ENCODE results near the gene STARD7. TPM values are rescaled to one million over a fixed set of nuclear protein-coding genes. Genes with fewer than 3 reads are reported as not detected.

Gene STARD7
- total and polyA plus RNA-seq, 9 of the 15 experiments (the other 6 are each of a cell fraction or from before 2014, with no cell fraction given) = 90.9 to 196 (median 145) TPM

DNA sequence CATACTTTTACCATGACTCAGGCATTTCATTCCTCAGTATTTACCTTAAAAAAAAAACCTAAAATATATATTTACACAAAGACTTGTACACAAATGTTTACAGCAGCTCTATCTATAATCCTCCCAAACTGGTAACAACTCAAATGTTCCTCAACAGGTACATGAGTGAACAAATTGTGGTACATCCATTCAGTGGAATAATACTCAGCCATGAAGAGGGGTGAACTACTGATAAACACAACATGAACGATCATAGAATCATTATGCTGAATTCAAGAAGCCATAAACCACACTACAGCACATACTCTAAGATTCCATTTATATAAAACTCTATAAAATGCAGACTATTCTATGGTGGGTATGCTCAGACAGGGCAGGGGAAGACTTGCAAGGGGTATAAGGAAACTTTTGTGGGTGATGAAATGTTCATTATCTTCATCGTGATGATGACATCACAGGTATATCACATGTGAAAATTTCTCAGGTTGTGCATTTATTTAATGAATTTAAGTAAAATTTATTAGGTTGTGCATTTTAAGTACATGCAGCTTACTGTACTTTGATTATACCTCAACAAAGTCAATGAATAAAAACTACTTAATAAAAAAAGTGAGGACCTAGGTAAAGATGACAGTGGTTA is 38.6 kb downstream of the STARD7 start (continued):
- TF ChIP-seq FOXK2 (conservative IDR thresholded peaks at IDR 0.05 in 1 of 2, IDR thresholded peaks at IDR 0.05 in 1 of 2; ENCODE audit: low read depth in 2 of 2) (no peak), SUPT5H (IDR thresholded peaks at IDR 0.05) (no peak), BCOR (IDR thresholded peaks at IDR 0.05) (peak; percentile 90), MAFG (tag; conservative IDR thresholded peaks at IDR 0.05) (0 out of 2 replicates have a peak, but pooled peaks have one; percentile 23), PPARD (CRISPR knock-in tag; IDR thresholded peaks at IDR 0.05) (no peak), MTA3 (IDR thresholded peaks at IDR 0.05; ENCODE audit: borderline replicate concordance) (no peak)

DNA sequence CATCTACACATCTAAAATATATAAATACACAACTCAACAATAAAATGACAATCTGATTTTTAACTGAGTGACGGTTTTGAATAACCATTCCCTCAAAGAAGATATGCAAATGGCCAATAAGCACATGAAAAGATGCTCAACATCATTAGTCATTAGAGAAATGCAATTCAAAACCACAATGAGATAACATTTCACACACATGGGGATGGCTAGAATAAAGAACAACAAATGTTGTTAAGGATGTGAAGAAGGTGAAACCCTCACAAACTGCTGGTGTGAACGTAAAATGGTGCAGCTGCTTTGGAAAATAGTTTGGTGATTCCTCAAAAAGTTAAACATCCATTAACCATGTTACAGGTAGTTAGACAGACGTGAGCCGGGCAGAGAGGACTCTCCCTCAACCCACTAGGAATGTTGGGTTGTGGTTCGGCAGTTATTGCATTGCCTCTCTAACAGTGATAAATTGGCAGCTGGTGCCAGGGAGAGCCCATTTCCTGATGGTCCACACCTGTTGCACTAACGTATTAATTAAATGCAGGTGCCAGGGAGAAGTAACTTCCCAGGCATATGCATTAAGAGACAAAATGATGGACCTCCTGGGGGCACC is 41.1 kb downstream of the STARD7 start:
- peaks cover 4% of the 10 kb centered on the region; the same call in 1 of the 2 replicates for H3K9me3 ChIP-seq (replicated peaks; ENCODE audit: control insufficient read depth, insufficient read depth, low read depth, low read length)
- ChIA-PET POLR2A (no interaction called here), CTCF (ENCODE audit: low intra/inter-chr PET ratio) (no interaction called here)
- in situ Hi-C loops (cut with MboI) (no loop called here), intact Hi-C loops (cut with micrococcal nuclease) (no loop called here)
- no peaks in the 10 kb centered on the region for H3K36me3 ChIP-seq (ENCODE audit: control insufficient read depth, insufficient read depth, low read length)
- H3K9me1 ChIP-seq (ENCODE audit: control insufficient read depth, insufficient read depth, low read length) = no peaks in the 10 kb centered on the region
- no peaks in the 10 kb centered on the region for H3K27me3 ChIP-seq (ENCODE audit: control insufficient read depth in 2 of 2, insufficient read depth in 2 of 2, low read length in 2 of 2)
- DNase-seq (ENCODE audit: extremely low read depth in 1 of 4, low spot score in 3 of 4) (no peak), FAIRE-seq (peak; percentile 29), ATAC-seq (no peak)
- 27% methylated on average over 6 of the region's 6 CpGs for WGBS (ENCODE audit: insufficient coverage, low coverage, missing lambda C conversion rate)
- H3K9ac ChIP-seq (ENCODE audit: insufficient read depth in 1 of 2, low read depth in 2 of 2, low read length in 2 of 2) = no peak overlapping the region
- H3K79me2 ChIP-seq (ENCODE audit: control insufficient read depth, insufficient read depth, low read length) = no peaks in the 10 kb centered on the region
- H2AFZ ChIP-seq (ENCODE audit: low read depth, low read length) = no peak overlapping the region
- no TSS peak for BruUV-seq (replicated peaks)
- no peaks in the 10 kb centered on the region for H4K20me1 ChIP-seq (replicated peaks; ENCODE audit: control insufficient read depth, insufficient read depth, low read length)
- no peak overlapping the region for H3K4me2 ChIP-seq (ENCODE audit: insufficient read depth, low read length)
- no peak overlapping the region for H3K27ac ChIP-seq (ENCODE audit: extremely low read depth, low read depth, low read length)
- no peak overlapping the region for H3K4me3 ChIP-seq
- peaks cover 2 to 21% of the 10 kb centered on the region in 2 experiments; a peak in 4 of 5 replicates for H3K4me1 ChIP-seq (replicated peaks in 1 of 2; ENCODE audit: control insufficient read depth in 2 of 2, insufficient read depth in 2 of 2, low read length in 2 of 2)
- TF ChIP-seq NBN (IDR thresholded peaks at IDR 0.05; ENCODE audit: low read depth) = no peak
- no peak for TF ChIP-seq ETV5 (CRISPR knock-in tag; IDR thresholded peaks at IDR 0.05; ENCODE audit: low read depth)
- TF ChIP-seq, protein P1, sequence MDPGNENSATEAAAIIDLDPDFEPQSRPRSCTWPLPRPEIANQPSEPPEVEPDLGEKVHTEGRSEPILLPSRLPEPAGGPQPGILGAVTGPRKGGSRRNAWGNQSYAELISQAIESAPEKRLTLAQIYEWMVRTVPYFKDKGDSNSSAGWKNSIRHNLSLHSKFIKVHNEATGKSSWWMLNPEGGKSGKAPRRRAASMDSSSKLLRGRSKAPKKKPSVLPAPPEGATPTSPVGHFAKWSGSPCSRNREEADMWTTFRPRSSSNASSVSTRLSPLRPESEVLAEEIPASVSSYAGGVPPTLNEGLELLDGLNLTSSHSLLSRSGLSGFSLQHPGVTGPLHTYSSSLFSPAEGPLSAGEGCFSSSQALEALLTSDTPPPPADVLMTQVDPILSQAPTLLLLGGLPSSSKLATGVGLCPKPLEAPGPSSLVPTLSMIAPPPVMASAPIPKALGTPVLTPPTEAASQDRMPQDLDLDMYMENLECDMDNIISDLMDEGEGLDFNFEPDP (CRISPR knock-in tag; IDR thresholded peaks at IDR 0.05) = no peak
- TF ChIP-seq ZNF668 (CRISPR knock-in tag; IDR thresholded peaks at IDR 0.05) = no peak
- TF ChIP-seq HMGN3 (IDR thresholded peaks at IDR 0.05; ENCODE audit: borderline replicate concordance, extremely low read depth, insufficient read length, low read depth, low read length) = no peak

Data from K562 (cell line).